ENCODE data around the gene PTGES3.

PTGES3 gene

DNA sequence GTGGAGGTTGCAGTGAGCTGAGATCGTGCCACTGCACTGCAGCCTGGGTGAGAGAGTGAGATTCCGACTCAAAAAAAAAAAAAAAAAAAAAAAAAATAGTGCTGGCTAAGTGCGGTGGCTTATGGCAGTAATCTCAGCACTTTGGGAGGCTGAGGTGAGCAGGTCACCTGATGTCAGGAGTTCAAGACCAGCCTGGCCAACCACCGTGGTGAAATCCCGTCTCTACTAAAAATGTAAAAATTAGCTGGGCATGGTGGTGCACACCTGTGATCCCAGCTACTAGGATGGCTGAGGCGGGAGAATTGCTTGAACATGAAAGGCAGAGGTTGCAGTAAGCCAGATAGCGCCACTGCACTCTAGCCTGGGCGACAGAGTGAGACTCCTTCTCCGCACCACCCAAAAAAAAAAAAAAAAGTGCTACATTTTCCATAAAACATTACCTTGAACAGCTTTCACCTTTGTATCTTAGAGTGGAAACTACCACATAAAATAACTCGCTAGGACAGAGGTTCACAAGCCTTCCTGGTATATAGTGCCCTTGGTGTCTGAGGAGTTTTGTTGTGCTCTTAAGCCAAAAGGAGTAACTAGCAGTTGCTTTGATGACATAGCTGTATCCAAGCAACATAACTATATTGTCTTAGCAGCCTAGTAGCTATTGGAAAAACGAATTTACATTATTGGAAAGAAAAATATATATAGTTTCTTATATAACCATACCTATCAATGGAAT is 11.1 kb downstream of the PTGES3 start:
- no peak overlapping the region for H3K4me3 ChIP-seq (ENCODE audit: low read depth, low read length)
- TF ChIP-seq, protein P1, sequence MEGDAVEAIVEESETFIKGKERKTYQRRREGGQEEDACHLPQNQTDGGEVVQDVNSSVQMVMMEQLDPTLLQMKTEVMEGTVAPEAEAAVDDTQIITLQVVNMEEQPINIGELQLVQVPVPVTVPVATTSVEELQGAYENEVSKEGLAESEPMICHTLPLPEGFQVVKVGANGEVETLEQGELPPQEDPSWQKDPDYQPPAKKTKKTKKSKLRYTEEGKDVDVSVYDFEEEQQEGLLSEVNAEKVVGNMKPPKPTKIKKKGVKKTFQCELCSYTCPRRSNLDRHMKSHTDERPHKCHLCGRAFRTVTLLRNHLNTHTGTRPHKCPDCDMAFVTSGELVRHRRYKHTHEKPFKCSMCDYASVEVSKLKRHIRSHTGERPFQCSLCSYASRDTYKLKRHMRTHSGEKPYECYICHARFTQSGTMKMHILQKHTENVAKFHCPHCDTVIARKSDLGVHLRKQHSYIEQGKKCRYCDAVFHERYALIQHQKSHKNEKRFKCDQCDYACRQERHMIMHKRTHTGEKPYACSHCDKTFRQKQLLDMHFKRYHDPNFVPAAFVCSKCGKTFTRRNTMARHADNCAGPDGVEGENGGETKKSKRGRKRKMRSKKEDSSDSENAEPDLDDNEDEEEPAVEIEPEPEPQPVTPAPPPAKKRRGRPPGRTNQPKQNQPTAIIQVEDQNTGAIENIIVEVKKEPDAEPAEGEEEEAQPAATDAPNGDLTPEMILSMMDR (IDR thresholded peaks at IDR 0.05; ENCODE audit: control insufficient read depth, extremely low read depth, insufficient read depth): no peak
- DNase-seq (ENCODE audit: low read depth): no peak

GRCh38 chr12:56671608-56672007 is 16.5 kb downstream of the PTGES3 start:
- no peak for DNase-seq (ENCODE audit: low read depth)
- TF ChIP-seq, protein P1 (IDR thresholded peaks at IDR 0.05; ENCODE audit: control insufficient read depth, extremely low read depth, insufficient read depth): no peak
- no peak overlapping the region for H3K4me3 ChIP-seq (ENCODE audit: low read depth, low read length)

GRCh38 chr12:56670836-56671235 is 17.2 kb downstream of the PTGES3 start:
- H3K4me3 ChIP-seq (ENCODE audit: low read depth, low read length): no peak overlapping the region
- TF ChIP-seq, protein P1 (IDR thresholded peaks at IDR 0.05; ENCODE audit: control insufficient read depth, extremely low read depth, insufficient read depth): no peak
- DNase-seq (ENCODE audit: low read depth): no peak

- TF ChIP-seq, protein P1 (IDR thresholded peaks at IDR 0.05; ENCODE audit: control insufficient read depth, extremely low read depth, insufficient read depth): no peak
Measured at GRCh38 chr12:56668197-56668457, 20.0 kb downstream of the PTGES3 start.

GRCh38 chr12:56661979-56662638 is 26.0 kb downstream of the PTGES3 start:
- H3K4me3 ChIP-seq (ENCODE audit: low read depth, low read length): no peak overlapping the region
- DNase-seq (ENCODE audit: low read depth): no peak
- TF ChIP-seq, protein P1 (IDR thresholded peaks at IDR 0.05; ENCODE audit: control insufficient read depth, extremely low read depth, insufficient read depth): no peak

More at GRCh38 chr12:56668197-56668457, 20.0 kb downstream of the PTGES3 start:
- no peak overlapping the region for H3K4me3 ChIP-seq (ENCODE audit: low read depth, low read length)
- no peak for DNase-seq (ENCODE audit: low read depth)

DNA sequence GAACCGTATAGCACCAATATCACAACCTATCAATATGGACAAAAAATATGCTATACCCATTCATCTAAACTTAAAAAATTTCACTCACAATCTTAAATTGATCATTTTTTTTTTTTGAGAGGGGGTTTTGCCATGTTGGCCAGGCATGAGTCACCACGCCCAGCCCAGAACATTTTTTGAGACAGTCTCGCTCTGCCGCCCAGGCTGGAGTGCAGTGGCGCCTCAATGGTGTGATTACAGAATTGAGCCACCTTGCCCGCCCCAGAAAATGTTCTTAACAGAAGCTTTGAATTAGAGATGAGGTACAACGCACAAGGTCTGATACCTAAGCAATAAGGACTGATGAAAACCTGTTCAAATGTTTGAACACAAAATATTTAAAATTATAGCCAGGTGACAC is 26.5 kb downstream of the PTGES3 start:
- TF ChIP-seq, protein P1 (IDR thresholded peaks at IDR 0.05; ENCODE audit: control insufficient read depth, extremely low read depth, insufficient read depth): no peak
- no peak overlapping the region for H3K4me3 ChIP-seq (ENCODE audit: low read depth, low read length)
- DNase-seq (ENCODE audit: low read depth): no peak

- TF ChIP-seq, protein P1 (IDR thresholded peaks at IDR 0.05; ENCODE audit: control insufficient read depth, extremely low read depth, insufficient read depth): no peak
- DNase-seq (ENCODE audit: low read depth): no peak
- no peak overlapping the region for H3K4me3 ChIP-seq (ENCODE audit: low read depth, low read length)
Measured at GRCh38 chr12:56658921-56659320, 29.2 kb downstream of the PTGES3 start.
